IMR-90 (cell line): ENCODE measurements around the gene PEA15. TPM values are rescaled to one million over a fixed set of nuclear protein-coding genes. Genes with fewer than 3 reads are reported as not detected.

ENCODE experiments used
- ATAC-seq: fragments of 200-7000 bp; cut with Tn5 transposase; 2 replicates; pipeline ENCODE4 v1.9.1; 2020; ENCODE audit warnings: low read depth, mild to moderate bottlenecking, moderate library complexity
- BruUV-seq: library from RNA; stranded (reverse); fragments of 400-500 nt; replicated peaks from 2 replicates; lab custom pipeline; 2021; lab: Mats Ljungman, UMichigan
- CTCF ChIA-PET: fragments of 300-600 bp; formaldehyde crosslinking; extraction: SDS; loops from one replicate; lab custom pipeline; 2021; ENCODE audit warnings: antibody characterized with exemption; lab: Yijun Ruan, JAX
- POLR2A ChIA-PET: fragments of 300-600 bp; sonication (Branson Sonifier 250); formaldehyde crosslinking; loops from one replicate; lab custom pipeline; 2022; ENCODE audit warnings: antibody characterized with exemption; ENCODE audit not compliant: unreplicated experiment; lab: Charles Lee
- DNase-seq: peaks from one replicate; pipeline ENCODE4 v3.0.0; 2013
- H2AFZ ChIP-seq: replicated peaks from 2 replicates; pipeline ENCODE3; 2013; ENCODE audit warnings: low read length, mild to moderate bottlenecking; ENCODE audit not compliant: poor library complexity
- H2AK5ac ChIP-seq: 2 replicates; pipeline ENCODE4 v1.6.1; 2013; ENCODE audit warnings: low read depth, low read length, inconsistent platforms
- H2AK9ac ChIP-seq: replicated peaks from 2 replicates; pipeline ENCODE3; 2013; ENCODE audit warnings: mild to moderate bottlenecking, low read depth, low read length, moderate library complexity; ENCODE audit not compliant: poor library complexity
- H2BK120ac ChIP-seq: 2 replicates; pipeline ENCODE4 v1.6.1; 2013; ENCODE audit warnings: low read depth, low read length, inconsistent platforms
- H2BK15ac ChIP-seq: 3 replicates; pipeline ENCODE4 v1.6.1; 2013; ENCODE audit warnings: low read depth, low read length, inconsistent platforms
- H2BK20ac ChIP-seq: 2 replicates; pipeline ENCODE4 v1.6.1; 2013; ENCODE audit warnings: low read depth, mild to moderate bottlenecking, inconsistent platforms, low read length, moderate library complexity
- H2BK5ac ChIP-seq: 2 replicates; pipeline ENCODE4 v1.6.1; 2013; ENCODE audit warnings: mild to moderate bottlenecking, low read depth, low read length, inconsistent platforms; ENCODE audit not compliant: poor library complexity, severe bottlenecking
- H3K14ac ChIP-seq: replicated peaks from 2 replicates; pipeline ENCODE4 v1.6.1; 2013; ENCODE audit warnings: low read depth, low read length, inconsistent platforms
- H3K18ac ChIP-seq: 2 replicates; pipeline ENCODE4 v1.6.1; 2013; ENCODE audit warnings: low read depth, low read length, control low read depth
- H3K23ac ChIP-seq: 2 replicates; pipeline ENCODE4 v1.6.1; 2013; ENCODE audit warnings: low read depth, low read length, inconsistent platforms
- H3K27ac ChIP-seq: 2 replicates; pipeline ENCODE4 v1.5.1; 2013; ENCODE audit warnings: mild to moderate bottlenecking, control low read depth, low read length; ENCODE audit not compliant: insufficient read depth
- H3K27me3 ChIP-seq: 2 replicates; pipeline ENCODE4 v1.6.1; 2013; ENCODE audit warnings: low read length; ENCODE audit not compliant: control insufficient read depth, insufficient read depth
- H3K36me3 ChIP-seq: 2 replicates; pipeline ENCODE4 v1.6.1; 2013; ENCODE audit warnings: low read length, mixed read lengths; ENCODE audit not compliant: control insufficient read depth, insufficient read depth
- H3K4ac ChIP-seq: 2 replicates; pipeline ENCODE4 v1.6.1; 2013; ENCODE audit warnings: low read depth, low read length, inconsistent platforms
- H3K4me1 ChIP-seq: 2 replicates; pipeline ENCODE4 v1.6.1; 2013; ENCODE audit warnings: low read length, mixed read lengths; ENCODE audit not compliant: control insufficient read depth, insufficient read depth
- H3K4me2 ChIP-seq: 2 replicates; pipeline ENCODE4 v1.6.1; 2013; ENCODE audit warnings: low read depth, mild to moderate bottlenecking, control low read depth, low read length, moderate library complexity
- H3K4me3 ChIP-seq: 2 replicates; pipeline ENCODE4 v1.5.1; 2013; ENCODE audit warnings: low read depth, mild to moderate bottlenecking, control low read depth, low read length, moderate library complexity; ENCODE audit not compliant: insufficient read depth
- H3K56ac ChIP-seq: 2 replicates; pipeline ENCODE4 v1.6.1; 2013; ENCODE audit warnings: low read length, inconsistent platforms; ENCODE audit not compliant: insufficient read depth; ENCODE audit errors: extremely low read depth
- H3K79me1 ChIP-seq, 2 experiments: 2 replicates each; pipeline ENCODE4 v1.6.1; 2013; ENCODE audit warnings: low read length in 2 of 2, inconsistent platforms in 1 of 2, low read depth in 1 of 2
- H3K9ac ChIP-seq: 2 replicates; pipeline ENCODE4 v1.6.1; 2013; ENCODE audit warnings: low read depth, low read length, control low read depth
- H3K9me1 ChIP-seq: 2 replicates; pipeline ENCODE4 v1.6.1; 2013; ENCODE audit warnings: low read length, inconsistent platforms; ENCODE audit not compliant: insufficient read depth
- H3K9me3 ChIP-seq: 2 replicates; pipeline ENCODE4 v1.6.1; 2013; ENCODE audit warnings: low read length; ENCODE audit not compliant: control insufficient read depth, insufficient read depth
- H4K20me1 ChIP-seq: 2 replicates; pipeline ENCODE4 v1.6.1; 2013; ENCODE audit warnings: low read length, inconsistent platforms; ENCODE audit not compliant: insufficient read depth
- H4K5ac ChIP-seq: 2 replicates; pipeline ENCODE4 v1.6.1; 2013; ENCODE audit warnings: mild to moderate bottlenecking, low read depth, low read length, control low read depth
- H4K8ac ChIP-seq, 2 experiments: 2 replicates each; pipeline ENCODE4 v1.6.1; 2013; ENCODE audit warnings: low read depth in 2 of 2, low read length in 2 of 2, control low read depth in 1 of 2, inconsistent platforms in 1 of 2
- H4K91ac ChIP-seq: 2 replicates; pipeline ENCODE4 v1.6.1; 2013; ENCODE audit warnings: low read depth, low read length, inconsistent platforms; ENCODE audit not compliant: insufficient read depth
- MAZ ChIP-seq: IDR thresholded peaks from 2 replicates; pipeline ENCODE4 v1.6.1; 2012; ENCODE audit warnings: low read depth, mild to moderate bottlenecking, low read length, improper control_type of control experiment, moderate library complexity, borderline replicate concordance
- NFE2L2 ChIP-seq: fragments of 150-350 bp; IDR thresholded peaks from 2 replicates; pipeline ENCODE4 v1.6.1; 2016; ENCODE audit warnings: low read depth, mild to moderate bottlenecking, low read length
- POLR2A ChIP-seq: IDR thresholded peaks from 2 replicates; pipeline ENCODE4 v1.6.1; 2012; ENCODE audit warnings: mild to moderate bottlenecking, low read depth, low read length
- RAD21 ChIP-seq: IDR thresholded peaks from 2 replicates; pipeline ENCODE4 v1.6.1; 2012; ENCODE audit warnings: low read length, improper control_type of control experiment
- RFX5 ChIP-seq: IDR thresholded peaks from 2 replicates; pipeline ENCODE4 v1.8.0; 2012; ENCODE audit warnings: low read depth, mild to moderate bottlenecking, low read length, moderate library complexity
- SMC3 ChIP-seq: fragments of 150-350 bp; IDR thresholded peaks from 2 replicates; pipeline ENCODE4 v1.6.1; 2016; ENCODE audit warnings: low read depth, mild to moderate bottlenecking, antibody characterized with exemption, low read length, moderate library complexity
- dilution Hi-C: fragments of 300-500 bp; cut with HindIII; formaldehyde crosslinking; loops from one replicate; pipeline ENCODE4 v1.14.3; 2018; ENCODE audit warnings: low sequenced_read_pairs; ENCODE audit not compliant: unreplicated experiment
- in situ Hi-C: fragments of 300-500 bp; cut with MboI; formaldehyde crosslinking; loops from 3 replicates; pipeline ENCODE4 v1.14.3; 2019; ENCODE audit warnings: low sequenced_read_pairs, inconsistent platforms, mixed read lengths
- intact Hi-C: fragments of 100-400 bp; cut with micrococcal nuclease; formaldehyde crosslinking; loops from 2 replicates; pipeline ENCODE4 v1.10.0; 2022
- polyA plus RNA-seq, 3 experiments: library from polyadenylated mRNA; depleted of rRNA; stranded (reverse); fragments of >200 nt; gene quantifications; 2 replicates each; pipeline ENCODE4 v1.2.3, GENCODE V29; 2012; ENCODE audit warnings: low replicate concordance in 1 of 3
- total RNA-seq: library from RNA; depleted of rRNA; stranded (reverse); fragments of >200 nt; gene quantifications from 2 replicates; pipeline ENCODE4 v1.2.3, GENCODE V29; 2012
- TF ChIP-seq, protein P1 (sequence below): conservative IDR thresholded peaks from 2 replicates; pipeline ENCODE4 v1.5.1; 2012; ENCODE audit warnings: mild to moderate bottlenecking, low read depth, low read length, improper control_type of control experiment

PEA15 gene
- total and polyA plus RNA-seq, 2 of the 4 experiments (the other 2 are of a cell fraction) = 296 to 754 TPM

DNA sequence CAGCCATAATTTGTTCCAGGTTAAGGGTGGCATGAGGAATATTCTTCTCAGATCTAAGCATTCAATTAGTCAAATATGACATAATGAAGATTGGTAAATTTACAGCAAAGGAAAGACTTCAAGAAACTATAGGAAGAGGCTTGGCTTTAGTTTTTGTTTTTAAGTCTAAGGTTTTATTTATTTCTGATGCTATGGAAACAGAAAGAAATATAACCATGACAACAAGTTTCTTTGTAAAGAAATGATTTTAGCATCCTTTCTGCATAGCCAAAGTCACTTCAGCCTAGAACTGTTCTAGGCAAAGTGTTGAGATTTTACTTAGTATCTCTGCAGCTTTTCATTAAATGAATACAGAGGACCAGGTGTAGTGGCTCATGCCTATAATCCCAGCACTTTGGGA is 27.7 kb downstream of the PEA15 start:
- H3K23ac ChIP-seq = no peak overlapping the region
- H2BK15ac ChIP-seq = no peak overlapping the region
- no peak overlapping the region for H3K4me3 ChIP-seq
- H4K91ac ChIP-seq = no peak overlapping the region
- H2BK120ac ChIP-seq = no peak overlapping the region
- H3K14ac ChIP-seq = no peak overlapping the region
- no peak overlapping the region for H3K27ac ChIP-seq
- no peak overlapping the region for H2BK5ac ChIP-seq
- ChIA-PET CTCF (interaction anchor here (1.4 to 3.3 kb wide), 3 partner anchors 14 to 40 kb away, joined by 4 to 18 read pairs (median 12); no protein-coding TSS in a partner anchor), POLR2A (no interaction called here)
- H2AK5ac ChIP-seq = no peak overlapping the region
- intact Hi-C loops (no loop called here), in situ Hi-C loops (no loop called here), dilution Hi-C loops (no loop called here)
- no peak overlapping the region for H2AFZ ChIP-seq
- H3K9me1 ChIP-seq = no peaks in the 10 kb centered on the region
- H4K8ac ChIP-seq = no peak overlapping the region
- peaks cover 41% of the 10 kb centered on the region for H3K36me3 ChIP-seq
- no peak overlapping the region for H3K4me2 ChIP-seq
- no peak for DNase-seq
- no TSS peak for BruUV-seq
- H2AK9ac ChIP-seq = no peak overlapping the region
- no peak overlapping the region for H3K18ac ChIP-seq
- H3K9me3 ChIP-seq = no peaks in the 10 kb centered on the region
- no peak for ATAC-seq
- H3K27me3 ChIP-seq = no peaks in the 10 kb centered on the region
- H3K4me1 ChIP-seq = no peaks in the 10 kb centered on the region
- H3K79me1 ChIP-seq = peaks cover 0 to 5% of the 10 kb centered on the region in 2 experiments; a peak in 1 of 4 replicates
- no peak overlapping the region for H2BK20ac ChIP-seq
- H3K4ac ChIP-seq = no peak overlapping the region
- no peak overlapping the region for H3K9ac ChIP-seq
- TF ChIP-seq POLR2A (no peak), RFX5 (no peak), NFE2L2 (no peak), MAZ (no peak), RAD21 (no peak), SMC3 (no peak)
- TF ChIP-seq, protein P1, sequence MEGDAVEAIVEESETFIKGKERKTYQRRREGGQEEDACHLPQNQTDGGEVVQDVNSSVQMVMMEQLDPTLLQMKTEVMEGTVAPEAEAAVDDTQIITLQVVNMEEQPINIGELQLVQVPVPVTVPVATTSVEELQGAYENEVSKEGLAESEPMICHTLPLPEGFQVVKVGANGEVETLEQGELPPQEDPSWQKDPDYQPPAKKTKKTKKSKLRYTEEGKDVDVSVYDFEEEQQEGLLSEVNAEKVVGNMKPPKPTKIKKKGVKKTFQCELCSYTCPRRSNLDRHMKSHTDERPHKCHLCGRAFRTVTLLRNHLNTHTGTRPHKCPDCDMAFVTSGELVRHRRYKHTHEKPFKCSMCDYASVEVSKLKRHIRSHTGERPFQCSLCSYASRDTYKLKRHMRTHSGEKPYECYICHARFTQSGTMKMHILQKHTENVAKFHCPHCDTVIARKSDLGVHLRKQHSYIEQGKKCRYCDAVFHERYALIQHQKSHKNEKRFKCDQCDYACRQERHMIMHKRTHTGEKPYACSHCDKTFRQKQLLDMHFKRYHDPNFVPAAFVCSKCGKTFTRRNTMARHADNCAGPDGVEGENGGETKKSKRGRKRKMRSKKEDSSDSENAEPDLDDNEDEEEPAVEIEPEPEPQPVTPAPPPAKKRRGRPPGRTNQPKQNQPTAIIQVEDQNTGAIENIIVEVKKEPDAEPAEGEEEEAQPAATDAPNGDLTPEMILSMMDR = no peak
- no peaks in the 10 kb centered on the region; the same call in 1 of the 2 replicates for H4K20me1 ChIP-seq
- H4K5ac ChIP-seq = no peak overlapping the region
- no peak overlapping the region for H3K56ac ChIP-seq
